ENCODE results near the gene MATR3. TPM values are rescaled to one million over a fixed set of nuclear protein-coding genes. Genes with fewer than 3 reads are reported as not detected.

The MATR3 gene, protein sequence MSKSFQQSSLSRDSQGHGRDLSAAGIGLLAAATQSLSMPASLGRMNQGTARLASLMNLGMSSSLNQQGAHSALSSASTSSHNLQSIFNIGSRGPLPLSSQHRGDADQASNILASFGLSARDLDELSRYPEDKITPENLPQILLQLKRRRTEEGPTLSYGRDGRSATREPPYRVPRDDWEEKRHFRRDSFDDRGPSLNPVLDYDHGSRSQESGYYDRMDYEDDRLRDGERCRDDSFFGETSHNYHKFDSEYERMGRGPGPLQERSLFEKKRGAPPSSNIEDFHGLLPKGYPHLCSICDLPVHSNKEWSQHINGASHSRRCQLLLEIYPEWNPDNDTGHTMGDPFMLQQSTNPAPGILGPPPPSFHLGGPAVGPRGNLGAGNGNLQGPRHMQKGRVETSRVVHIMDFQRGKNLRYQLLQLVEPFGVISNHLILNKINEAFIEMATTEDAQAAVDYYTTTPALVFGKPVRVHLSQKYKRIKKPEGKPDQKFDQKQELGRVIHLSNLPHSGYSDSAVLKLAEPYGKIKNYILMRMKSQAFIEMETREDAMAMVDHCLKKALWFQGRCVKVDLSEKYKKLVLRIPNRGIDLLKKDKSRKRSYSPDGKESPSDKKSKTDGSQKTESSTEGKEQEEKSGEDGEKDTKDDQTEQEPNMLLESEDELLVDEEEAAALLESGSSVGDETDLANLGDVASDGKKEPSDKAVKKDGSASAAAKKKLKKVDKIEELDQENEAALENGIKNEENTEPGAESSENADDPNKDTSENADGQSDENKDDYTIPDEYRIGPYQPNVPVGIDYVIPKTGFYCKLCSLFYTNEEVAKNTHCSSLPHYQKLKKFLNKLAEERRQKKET
- total RNA-seq = 232 and 258 TPM in 2 replicates

DNA sequence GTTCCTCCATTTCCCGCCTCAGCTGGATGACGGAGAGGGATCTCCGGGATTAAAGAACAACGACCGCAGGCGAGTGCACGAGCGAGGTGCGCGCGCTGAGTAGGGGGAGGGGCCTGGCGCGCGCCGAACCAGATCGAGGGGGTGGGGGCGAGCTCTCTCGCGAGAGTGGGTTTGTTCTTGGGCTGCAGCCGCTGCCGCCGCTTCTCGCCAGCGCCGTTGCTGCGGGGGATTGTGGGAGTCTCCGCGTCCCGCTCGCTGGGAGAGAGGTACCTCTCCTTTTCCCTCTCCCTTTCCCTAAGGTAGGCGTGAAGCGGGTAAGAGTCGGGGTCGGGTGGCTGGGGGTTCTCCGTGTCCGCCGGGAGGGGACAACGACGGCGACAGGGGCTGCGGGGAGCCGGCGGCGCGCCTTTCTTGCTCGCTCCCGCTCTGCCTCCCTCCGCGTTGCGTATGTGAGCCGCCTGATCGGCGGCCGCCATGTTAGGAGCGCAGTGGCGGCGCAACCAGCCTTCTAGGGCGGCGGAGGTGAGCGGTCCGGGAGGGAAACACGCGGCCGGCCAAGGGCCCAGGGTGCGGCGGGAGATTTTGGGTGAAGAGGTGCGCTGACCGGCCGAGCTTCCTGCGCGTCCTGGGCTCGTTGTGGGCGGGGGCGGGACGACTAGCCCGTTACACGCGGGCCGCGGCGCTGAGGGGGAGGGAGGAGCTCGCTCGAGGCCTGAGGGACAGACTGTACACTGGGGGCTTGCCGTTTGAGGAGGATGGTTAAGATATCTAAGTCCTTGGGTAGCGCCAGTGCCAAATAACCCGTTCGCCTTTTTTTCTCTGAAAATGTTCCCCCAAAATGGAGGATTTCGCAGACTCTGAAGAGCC, at the start of gene MATR3:
Gene MATR3, plus strand, starts transcription at position 234 of the 867 bp plus-strand sequence. CDS start 13,676 bp downstream, outside the sequence.
- intact Hi-C loops (cut with micrococcal nuclease) = loop anchor here (1.0 to 10.0 kb wide), 10 partner anchors 13 to 1539 kb away; partner anchors contain the start of genes EGR1, ETF1, HNRNPA0 and HSPA9
- Mint-ChIP-seq H3K4me3 (peak within 1 kb of the TSS; percentile 95), H3K4me1 (ENCODE audit: low read depth) (peaks cover 37% of the 10 kb centered on the region), H3K27me3 (ENCODE audit: insufficient read depth) (no peaks in the 10 kb centered on the region), H3K36me3 (ENCODE audit: low read depth) (peaks cover 21% of the 10 kb centered on the region), H3K27ac (peak within 1 kb of the TSS; percentile 94), H3K9me3 (no peaks in the 10 kb centered on the region)
- DNase-seq (ENCODE audit: low spot score) = peak; percentile 88

DNA sequence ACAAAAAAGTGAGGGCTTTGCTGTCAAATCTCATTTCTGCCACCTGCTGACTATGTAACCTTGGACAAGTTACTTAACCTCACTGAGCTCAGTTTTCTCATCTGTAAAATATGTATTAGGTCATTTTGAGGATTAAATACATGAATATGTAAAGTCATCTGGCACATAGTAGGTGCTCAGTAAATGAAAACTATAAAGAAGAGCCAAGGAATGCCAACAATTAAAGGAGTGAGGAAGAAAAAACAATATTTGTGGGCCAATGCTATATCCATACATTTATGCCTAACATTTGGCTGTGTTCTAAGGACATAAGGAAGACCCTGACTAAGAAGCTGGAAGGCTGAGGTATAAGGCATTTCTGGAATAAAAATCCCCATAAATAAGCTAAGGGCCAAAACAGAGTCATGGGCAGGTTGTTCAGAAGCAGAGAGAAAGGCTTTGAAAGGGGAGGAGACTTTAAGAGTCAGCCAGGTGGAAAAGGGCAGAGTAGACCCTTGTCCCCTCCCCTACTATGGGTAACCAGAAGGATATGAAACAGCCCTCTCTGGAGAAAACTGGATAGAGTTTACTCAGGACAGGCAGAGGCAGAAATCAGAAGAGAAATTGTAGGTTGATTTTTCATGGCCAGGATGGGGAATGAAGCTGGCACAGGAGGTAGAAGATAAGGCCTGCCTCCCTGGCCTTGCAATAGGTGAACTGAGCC, 47.8 kb upstream of the MATR3 start:
- Mint-ChIP-seq H3K9me3 (no peaks in the 10 kb centered on the region), H3K4me3 (no peak overlapping the region), H3K4me1 (ENCODE audit: low read depth) (peaks cover 27% of the 10 kb centered on the region), H3K27ac (peak overlapping the region; percentile 83), H3K27me3 (ENCODE audit: insufficient read depth) (peaks cover 3% of the 10 kb centered on the region), H3K36me3 (ENCODE audit: low read depth) (no peaks in the 10 kb centered on the region)
- intact Hi-C loops (cut with micrococcal nuclease) = loop anchor here (1.0 to 2.0 kb wide), 3 partner anchors 28 to 100 kb away; partner anchors contain the start of gene SIL1
- no peak for DNase-seq (ENCODE audit: low spot score)

DNA sequence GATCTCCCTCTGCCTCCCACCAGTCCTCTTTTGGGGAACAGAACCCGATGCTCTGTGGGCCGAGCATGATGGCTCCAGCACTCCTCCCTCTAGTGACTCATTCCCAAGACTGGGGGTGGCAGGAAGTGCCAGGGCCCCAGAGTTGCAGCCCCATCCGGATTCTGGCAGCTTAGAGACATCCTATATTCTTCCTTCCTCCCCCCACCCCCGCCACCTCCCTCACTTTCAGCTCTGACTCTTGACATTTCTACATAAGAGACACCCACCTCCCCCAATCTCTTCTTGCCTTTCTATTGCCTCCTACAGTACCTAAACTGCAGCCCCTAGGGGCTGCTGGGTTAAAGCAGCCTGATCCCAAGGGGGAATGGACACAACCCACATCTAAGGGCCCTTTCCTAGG, 47.1 kb upstream of the MATR3 start:
- peak; percentile 8 for DNase-seq (ENCODE audit: low spot score)
- intact Hi-C loops (cut with micrococcal nuclease) = loop anchor here (1.0 to 2.0 kb wide), 3 partner anchors 27 to 101 kb away; partner anchors contain the start of gene SIL1
- H3K4me1 Mint-ChIP-seq (ENCODE audit: low read depth) = peaks cover 32% of the 10 kb centered on the region
- H3K36me3 Mint-ChIP-seq (ENCODE audit: low read depth) = no peaks in the 10 kb centered on the region
- H3K27ac Mint-ChIP-seq = peak overlapping the region; percentile 83
- H3K4me3 Mint-ChIP-seq = peak overlapping the region; percentile 62
- no peaks in the 10 kb centered on the region for H3K9me3 Mint-ChIP-seq
- peaks cover 3% of the 10 kb centered on the region for H3K27me3 Mint-ChIP-seq (ENCODE audit: insufficient read depth)

DNA sequence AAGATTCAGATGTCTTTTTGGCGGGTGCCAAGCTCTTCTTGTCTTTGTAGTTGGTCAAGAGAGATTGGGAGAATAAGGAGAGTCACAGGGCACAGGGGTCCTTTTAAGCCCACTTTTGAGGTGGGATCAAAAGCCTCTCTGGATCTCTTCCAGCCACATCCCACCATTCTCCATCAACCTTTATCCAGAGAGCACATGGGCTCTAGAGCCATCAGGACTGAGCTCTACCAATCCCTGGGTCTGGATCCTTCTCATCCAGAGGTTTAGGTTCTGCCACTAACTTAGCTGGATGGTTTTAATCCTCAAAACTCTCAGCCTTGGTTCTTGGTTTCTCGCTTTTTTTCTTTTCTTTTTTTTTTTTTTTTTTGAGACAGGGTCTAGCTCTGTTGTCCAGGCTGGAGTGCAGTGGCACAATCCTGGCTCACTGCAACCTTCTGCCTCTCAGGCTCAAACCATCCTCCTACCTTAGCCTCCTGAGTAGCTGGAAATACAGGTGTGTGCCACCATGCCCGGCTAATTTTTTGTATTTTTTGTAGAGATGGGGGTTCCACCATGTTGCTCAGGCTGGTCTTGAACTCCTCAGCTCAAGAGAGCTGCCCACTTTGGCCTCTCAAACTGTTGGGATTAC, 44.6 kb upstream of the MATR3 start:
- intact Hi-C loops (cut with micrococcal nuclease) = no loop called here
- H3K4me1 Mint-ChIP-seq (ENCODE audit: low read depth) = peaks cover 39% of the 10 kb centered on the region
- no peaks in the 10 kb centered on the region for H3K27me3 Mint-ChIP-seq (ENCODE audit: insufficient read depth)
- no peak for DNase-seq (ENCODE audit: low spot score)
- H3K4me3 Mint-ChIP-seq = no peak overlapping the region
- no peaks in the 10 kb centered on the region for H3K9me3 Mint-ChIP-seq
- no peak overlapping the region for H3K27ac Mint-ChIP-seq
- no peaks in the 10 kb centered on the region for H3K36me3 Mint-ChIP-seq (ENCODE audit: low read depth)

DNA sequence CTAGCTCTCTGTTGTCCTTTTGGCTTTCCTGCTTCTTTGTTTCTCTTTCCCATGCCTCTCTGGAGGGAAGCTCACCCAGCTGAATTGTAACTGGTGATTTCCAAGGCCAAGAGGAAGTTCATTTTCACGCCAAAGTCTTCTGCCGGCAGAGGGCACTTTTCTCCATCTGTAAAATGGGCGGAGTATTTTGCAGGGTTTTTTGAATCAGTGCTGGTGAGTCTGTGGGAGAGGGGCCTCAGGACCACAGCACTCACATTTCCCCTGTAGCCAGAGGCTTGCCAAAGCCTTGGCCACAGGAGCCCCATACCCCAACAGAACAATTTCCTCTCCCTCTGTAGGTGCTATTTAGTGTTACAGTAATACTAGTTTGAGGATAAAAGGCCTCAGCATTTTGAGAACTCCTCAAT, 42.3 kb upstream of the MATR3 start:
- Mint-ChIP-seq H3K4me1 (ENCODE audit: low read depth) (peaks cover 30% of the 10 kb centered on the region), H3K4me3 (no peak overlapping the region), H3K27me3 (ENCODE audit: insufficient read depth) (no peaks in the 10 kb centered on the region), H3K36me3 (ENCODE audit: low read depth) (no peaks in the 10 kb centered on the region), H3K27ac (no peak overlapping the region), H3K9me3 (no peaks in the 10 kb centered on the region)
- peak; percentile 16 for DNase-seq (ENCODE audit: low spot score)
- intact Hi-C loops (cut with micrococcal nuclease) = no loop called here

DNA sequence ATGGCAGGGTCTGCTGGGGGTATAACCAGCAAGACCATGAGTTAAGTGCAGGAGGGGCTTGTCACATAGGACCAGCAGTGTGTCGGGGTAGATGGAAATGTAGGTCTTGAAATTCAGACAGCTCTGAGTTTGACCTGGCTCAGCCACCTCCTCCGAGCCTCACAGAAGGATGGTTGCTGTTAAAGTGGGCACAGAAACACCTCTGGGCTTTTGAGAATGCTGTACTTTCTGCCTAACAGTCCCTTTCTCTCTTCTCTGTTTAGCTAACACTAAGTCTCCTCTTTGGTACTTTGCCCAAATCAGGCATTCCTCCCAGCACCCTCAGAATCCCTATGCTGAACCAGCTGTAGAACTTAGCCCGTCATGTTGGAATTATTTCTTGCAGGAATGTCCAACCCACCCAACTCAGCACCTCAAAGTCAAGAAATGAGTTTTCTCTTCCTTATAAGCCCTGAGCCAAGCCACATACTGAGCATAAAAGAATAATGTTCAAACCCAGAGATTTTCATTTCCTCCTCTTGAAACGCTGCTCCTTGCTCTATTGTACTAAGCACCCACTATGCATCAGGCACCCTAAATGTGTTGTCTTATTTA, 41.7 kb upstream of the MATR3 start:
- DNase-seq (ENCODE audit: low spot score) = no peak
- Mint-ChIP-seq H3K36me3 (ENCODE audit: low read depth) (no peaks in the 10 kb centered on the region), H3K9me3 (no peaks in the 10 kb centered on the region), H3K4me1 (ENCODE audit: low read depth) (peaks cover 24% of the 10 kb centered on the region), H3K27ac (no peak overlapping the region), H3K27me3 (ENCODE audit: insufficient read depth) (no peaks in the 10 kb centered on the region), H3K4me3 (no peak overlapping the region)
- intact Hi-C loops (cut with micrococcal nuclease) = loop anchor here (1.0 kb wide), 1 partner anchor 381 kb away; no protein-coding TSS in a partner anchor

DNA sequence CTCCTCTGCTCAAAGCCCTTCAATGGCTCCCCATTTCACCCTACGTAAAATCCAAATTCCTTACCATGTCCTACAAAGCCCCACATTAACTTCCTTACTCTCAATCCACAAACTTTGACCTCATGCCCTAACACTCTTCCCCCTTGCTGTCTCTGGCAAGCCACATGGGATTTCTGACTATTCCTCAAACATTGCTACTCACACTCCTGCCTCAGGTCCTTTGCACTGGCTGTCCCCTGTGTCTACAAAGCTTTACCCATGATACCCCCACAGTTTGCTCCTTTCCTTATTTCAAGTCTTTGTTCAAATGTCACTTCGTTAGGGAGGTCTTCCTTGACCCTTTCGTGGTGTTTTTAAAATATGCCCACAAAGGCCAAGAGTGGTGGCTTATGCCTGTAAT, 40.4 kb upstream of the MATR3 start:
- intact Hi-C loops (cut with micrococcal nuclease) = no loop called here
- no peak overlapping the region for H3K4me3 Mint-ChIP-seq

DNA sequence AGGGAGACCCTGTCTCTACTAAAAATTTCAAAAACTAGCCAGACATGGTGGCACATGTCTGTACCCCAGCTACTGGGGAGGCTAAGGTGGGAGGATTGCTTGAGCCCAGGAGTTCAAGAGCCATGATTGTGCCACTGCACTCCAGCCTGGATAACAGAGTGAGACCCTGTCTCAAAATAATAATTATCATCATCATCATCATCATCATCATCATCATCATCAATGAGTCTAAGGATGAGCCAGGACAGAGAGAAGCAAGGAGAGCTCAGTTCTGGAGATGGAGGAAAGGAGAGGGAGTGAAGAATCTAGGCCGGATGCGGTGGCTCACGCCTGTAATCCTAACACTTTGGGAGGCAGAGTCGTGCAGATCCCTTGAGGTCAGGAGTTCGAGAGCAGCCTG, 36.7 kb upstream of the MATR3 start:
- Mint-ChIP-seq H3K27ac (no peak overlapping the region), H3K27me3 (ENCODE audit: insufficient read depth) (peaks cover 28% of the 10 kb centered on the region), H3K36me3 (ENCODE audit: low read depth) (no peaks in the 10 kb centered on the region), H3K9me3 (no peaks in the 10 kb centered on the region), H3K4me1 (ENCODE audit: low read depth) (peaks cover 2% of the 10 kb centered on the region), H3K4me3 (no peak overlapping the region)
- intact Hi-C loops (cut with micrococcal nuclease) = no loop called here
- no peak for DNase-seq (ENCODE audit: low spot score)

More for the DNA sequence above, 40.4 kb upstream of the MATR3 start:
- H3K27ac Mint-ChIP-seq = no peak overlapping the region
- peaks cover 13% of the 10 kb centered on the region for H3K4me1 Mint-ChIP-seq (ENCODE audit: low read depth)
- no peak for DNase-seq (ENCODE audit: low spot score)
- peaks cover 4% of the 10 kb centered on the region for H3K27me3 Mint-ChIP-seq (ENCODE audit: insufficient read depth)
- H3K9me3 Mint-ChIP-seq = no peaks in the 10 kb centered on the region
- H3K36me3 Mint-ChIP-seq (ENCODE audit: low read depth) = no peaks in the 10 kb centered on the region

DNA sequence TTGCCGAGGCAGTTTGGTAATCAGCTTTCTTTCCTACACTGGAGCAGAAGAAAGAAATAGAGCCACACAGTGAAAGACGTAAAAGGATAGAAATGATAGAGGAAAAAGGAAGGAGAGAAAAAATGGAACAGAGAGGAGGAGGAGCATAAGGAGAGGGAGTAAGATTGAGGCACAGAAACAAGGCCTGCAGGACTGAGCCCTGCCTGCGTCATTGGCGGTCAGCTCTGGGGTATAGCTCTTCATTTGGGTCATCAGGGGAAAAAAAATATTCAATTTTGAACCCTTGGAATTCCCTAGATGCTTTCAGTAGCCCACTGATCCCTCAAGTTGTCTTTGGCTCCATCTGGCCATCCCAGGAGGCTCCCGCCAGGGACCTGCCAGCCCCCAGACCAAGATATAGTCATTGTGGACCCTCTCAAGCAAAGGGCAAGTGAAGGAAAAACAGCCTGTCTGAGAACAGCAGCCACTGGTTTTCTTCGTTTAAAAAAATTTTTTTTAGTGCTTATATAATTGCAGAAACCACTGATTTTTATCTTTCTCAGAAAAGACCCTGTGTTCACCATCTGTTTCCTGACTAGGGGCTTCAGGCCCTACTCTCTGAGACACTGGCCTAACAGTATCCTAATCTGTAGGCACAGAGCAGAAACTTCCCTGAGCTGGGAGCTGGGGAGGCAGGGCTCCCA, 31.3 kb upstream of the MATR3 start:
- Mint-ChIP-seq H3K27me3 (ENCODE audit: insufficient read depth) (peaks cover 30% of the 10 kb centered on the region), H3K9me3 (no peaks in the 10 kb centered on the region), H3K4me1 (ENCODE audit: low read depth) (peaks cover 4% of the 10 kb centered on the region), H3K4me3 (no peak overlapping the region), H3K27ac (no peak overlapping the region), H3K36me3 (ENCODE audit: low read depth) (no peaks in the 10 kb centered on the region)
- no peak for DNase-seq (ENCODE audit: low spot score)
- intact Hi-C loops (cut with micrococcal nuclease) = loop anchor here (1.0 kb wide), 6 partner anchors 11 to 687 kb away; partner anchors contain the start of gene HSPA9

DNA sequence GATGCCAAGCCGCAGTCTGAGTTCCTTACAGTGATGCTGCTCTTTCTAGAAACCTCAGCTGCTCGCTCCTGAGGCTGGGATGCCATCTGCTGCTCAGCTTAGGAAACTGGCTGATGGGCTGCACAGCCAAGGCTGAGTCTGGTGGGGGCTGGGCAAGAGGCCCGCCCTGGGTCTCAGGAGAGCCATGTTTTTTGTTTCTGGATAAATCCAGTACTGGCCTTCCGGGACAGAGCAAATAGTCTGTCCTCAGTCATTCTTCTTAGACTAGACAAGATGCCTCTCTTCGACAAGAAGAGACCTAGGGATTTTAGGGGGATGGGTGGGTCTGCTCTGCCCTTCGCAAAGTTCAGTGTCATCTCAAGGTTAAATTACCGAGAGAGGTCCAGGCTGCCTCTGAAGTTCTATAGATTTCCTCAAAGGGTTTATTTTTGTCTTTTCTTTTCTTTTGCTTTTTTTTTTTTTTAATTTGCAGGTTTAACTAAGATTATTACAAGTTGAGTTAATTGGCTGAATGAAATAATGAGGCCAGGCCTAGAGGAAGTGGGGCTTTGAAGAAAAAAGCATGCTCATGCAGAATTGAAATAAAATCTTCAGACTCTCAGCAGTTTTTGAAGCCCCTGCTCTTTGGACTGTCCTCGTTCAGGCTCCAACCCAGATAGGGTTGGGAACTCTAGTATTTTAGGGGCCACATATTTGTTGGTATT, 30.6 kb upstream of the MATR3 start:
- intact Hi-C loops (cut with micrococcal nuclease) = loop anchor here (1.0 kb wide), 6 partner anchors 10 to 688 kb away; partner anchors contain the start of gene HSPA9
- no peaks in the 10 kb centered on the region for H3K36me3 Mint-ChIP-seq (ENCODE audit: low read depth)

More for the DNA sequence above, 30.6 kb upstream of the MATR3 start:
- H3K4me3 Mint-ChIP-seq = no peak overlapping the region
- peaks cover 28% of the 10 kb centered on the region for H3K27me3 Mint-ChIP-seq (ENCODE audit: insufficient read depth)
- H3K4me1 Mint-ChIP-seq (ENCODE audit: low read depth) = peaks cover 4% of the 10 kb centered on the region
- H3K27ac Mint-ChIP-seq = no peak overlapping the region
- peak; percentile 38 for DNase-seq (ENCODE audit: low spot score)
- no peaks in the 10 kb centered on the region for H3K9me3 Mint-ChIP-seq
